Measurements from ENCODE around the gene RRP15. TPM values are rescaled to one million over a fixed set of nuclear protein-coding genes. Genes with fewer than 3 reads are reported as not detected.
A peak's percentile ranks its signal among the peaks of the same experiment; 100 is the strongest.

RRP15 gene
- total RNA-seq, 1 experiment from 2014 or later, result 25.5 TPM

DNA sequence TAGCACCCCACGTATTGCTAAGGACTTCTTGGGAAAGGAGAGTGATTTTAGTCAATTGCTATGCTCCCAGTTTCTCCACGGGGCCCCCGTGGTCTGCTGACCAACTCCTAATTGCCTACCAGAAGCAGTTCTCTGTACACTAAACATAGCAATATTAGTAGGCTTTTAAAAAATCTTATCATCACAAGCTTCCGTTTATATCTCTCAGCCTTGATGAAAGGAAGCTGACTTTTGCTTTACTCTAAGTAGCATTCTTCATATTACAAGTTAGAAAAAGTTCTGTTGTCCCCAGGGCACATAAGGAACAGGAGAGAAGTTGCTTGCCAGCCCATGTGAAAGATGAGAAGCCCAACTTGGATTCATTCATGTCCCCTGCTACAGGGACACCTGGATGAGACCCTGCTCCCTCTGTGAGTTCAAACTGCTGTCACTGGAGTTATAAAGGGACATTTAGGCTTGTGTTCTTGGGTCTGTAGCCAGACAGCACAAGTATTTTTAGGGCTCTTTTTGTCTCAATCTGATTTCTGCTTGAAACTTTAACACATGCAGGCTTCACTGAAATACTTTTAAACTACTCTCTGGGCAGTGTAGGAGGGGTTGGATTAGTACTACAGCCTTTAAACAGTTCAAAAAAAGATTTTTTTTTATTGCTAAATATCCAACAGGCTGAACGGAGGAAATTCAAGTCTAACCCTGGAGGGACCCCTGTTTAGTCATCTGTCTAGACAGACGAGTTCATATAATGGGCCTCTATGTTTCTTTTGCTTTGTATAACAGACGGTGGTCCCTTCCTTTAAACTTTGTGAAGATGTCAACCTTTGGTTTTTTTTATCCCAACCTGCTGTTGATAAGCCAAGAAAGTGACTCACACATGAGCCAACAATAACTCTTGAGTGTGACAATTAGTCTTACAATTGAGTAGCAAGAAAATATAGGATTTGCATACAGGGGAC, 89.6 kb downstream of the RRP15 start:
- intact Hi-C loops (cut with micrococcal nuclease), result no loop called here
- Histone ChIP-seq H3K36me3 (ENCODE audit: control insufficient read depth in 1 of 2, insufficient read depth in 2 of 2, low read length in 2 of 2) (no peaks in the 10 kb centered on the region), H3K4me1 (ENCODE audit: control insufficient read depth in 1 of 2, insufficient read depth in 2 of 2, low read length in 2 of 2) (peaks cover 27 to 41% of the 10 kb centered on the region in 2 experiments), H3K9me3 (ENCODE audit: control insufficient read depth in 1 of 2, insufficient read depth in 1 of 2, low read depth in 1 of 2, low read length in 2 of 2) (no peaks in the 10 kb centered on the region), H3K9me2 (ENCODE audit: insufficient read depth) (no peaks in the 10 kb centered on the region), H3K79me2 (ENCODE audit: insufficient read depth, low read length) (no peaks in the 10 kb centered on the region), H3K4me3 (replicated peaks in 1 of 2; ENCODE audit: low read depth in 1 of 2, low read length in 2 of 2) (no peak overlapping the region), H3K9ac (ENCODE audit: low read length) (no peak overlapping the region), H3K27ac (ENCODE audit: low read depth, low read length) (no peak overlapping the region), H2AFZ (ENCODE audit: low read depth, low read length, poor library complexity, severe bottlenecking) (no peak overlapping the region), H4K20me1 (ENCODE audit: insufficient read depth) (0 out of 2 replicates have a peak, but pooled peaks cover 3% of the 10 kb centered on the region), H3K4me2 (ENCODE audit: low read length) (peak overlapping the region; percentile 42), H3K27me3 (ENCODE audit: insufficient read depth, low read length) (peaks cover 24% of the 10 kb centered on the region)
- ChIA-PET POLR2A (no interaction called here), CTCF (no interaction called here), RAD21 (ENCODE audit: low non-redundant PET in 1 of 2, low total read pairs in 2 of 2, uncharacterized antibody in 2 of 2, unreplicated experiment in 2 of 2) (no interaction called here)
- no peak for DNase-seq (ENCODE audit: low read depth, low spot score)
- no TSS peak for BruUV-seq (replicated peaks)
- no peak for TF ChIP-seq ELF1 (IDR thresholded peaks at IDR 0.05; ENCODE audit: borderline replicate concordance, low read depth)
- TF ChIP-seq TCF7L2 (IDR thresholded peaks at IDR 0.05; ENCODE audit: borderline replicate concordance, extremely low read depth, insufficient read depth, insufficient read length), result no peak
- TF ChIP-seq JUND (IDR thresholded peaks at IDR 0.05), result peak; percentile 25; the same call in 1 of the 2 replicates
- peak; percentile 36; the same call in 1 of the 2 replicates for TF ChIP-seq FOSL1 (IDR thresholded peaks at IDR 0.05; ENCODE audit: low read depth)
- 0 out of 2 replicates have a peak, but pooled peaks have one; percentile 27 for TF ChIP-seq SP1 (IDR thresholded peaks at IDR 0.05; ENCODE audit: low read depth)
- TF ChIP-seq SIN3A (IDR thresholded peaks at IDR 0.05; ENCODE audit: low read depth), result no peak
- no peak for TF ChIP-seq CEBPB (IDR thresholded peaks at IDR 0.05; ENCODE audit: low read depth)
- TF ChIP-seq EZH2phosphoT487 (IDR thresholded peaks at IDR 0.05; ENCODE audit: borderline replicate concordance), result no peak
- TF ChIP-seq, protein P1, sequence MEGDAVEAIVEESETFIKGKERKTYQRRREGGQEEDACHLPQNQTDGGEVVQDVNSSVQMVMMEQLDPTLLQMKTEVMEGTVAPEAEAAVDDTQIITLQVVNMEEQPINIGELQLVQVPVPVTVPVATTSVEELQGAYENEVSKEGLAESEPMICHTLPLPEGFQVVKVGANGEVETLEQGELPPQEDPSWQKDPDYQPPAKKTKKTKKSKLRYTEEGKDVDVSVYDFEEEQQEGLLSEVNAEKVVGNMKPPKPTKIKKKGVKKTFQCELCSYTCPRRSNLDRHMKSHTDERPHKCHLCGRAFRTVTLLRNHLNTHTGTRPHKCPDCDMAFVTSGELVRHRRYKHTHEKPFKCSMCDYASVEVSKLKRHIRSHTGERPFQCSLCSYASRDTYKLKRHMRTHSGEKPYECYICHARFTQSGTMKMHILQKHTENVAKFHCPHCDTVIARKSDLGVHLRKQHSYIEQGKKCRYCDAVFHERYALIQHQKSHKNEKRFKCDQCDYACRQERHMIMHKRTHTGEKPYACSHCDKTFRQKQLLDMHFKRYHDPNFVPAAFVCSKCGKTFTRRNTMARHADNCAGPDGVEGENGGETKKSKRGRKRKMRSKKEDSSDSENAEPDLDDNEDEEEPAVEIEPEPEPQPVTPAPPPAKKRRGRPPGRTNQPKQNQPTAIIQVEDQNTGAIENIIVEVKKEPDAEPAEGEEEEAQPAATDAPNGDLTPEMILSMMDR (IDR thresholded peaks at IDR 0.05 in 2 of 3, conservative IDR thresholded peaks at IDR 0.05 in 1 of 3; ENCODE audit: borderline replicate concordance in 1 of 3, insufficient read depth in 1 of 3, low read depth in 2 of 3, low read length in 2 of 3), result no peak
- no peak for ATAC-seq
